GM10847 (cell line): ENCODE results near the gene DNMT3A.

ENCODE experiments used
- POLR2A ChIP-seq: IDR thresholded peaks from 2 replicates; pipeline ENCODE4 v1.6.1; 2011; ENCODE audit not compliant: insufficient read length; ENCODE audit errors: extremely low read depth

DNMT3A gene

DNA sequence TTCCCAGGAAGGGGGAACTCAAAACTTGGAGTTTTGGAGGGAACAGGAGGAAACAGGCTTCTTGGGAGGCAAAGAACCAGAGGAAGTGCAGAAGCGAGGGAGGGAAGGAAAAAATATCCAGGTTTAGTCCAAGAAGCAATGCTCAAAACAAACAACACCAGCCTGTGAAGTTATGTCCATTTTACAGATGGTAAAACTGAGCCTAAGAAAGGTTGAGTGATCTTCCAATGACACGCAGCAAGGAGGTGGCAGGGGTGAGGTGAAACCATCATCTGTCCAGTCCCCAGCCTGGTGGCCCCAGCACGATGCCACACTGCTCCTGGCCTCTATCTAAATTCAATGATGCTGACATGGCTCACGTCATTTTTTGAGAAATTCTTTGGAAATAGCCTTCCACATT lies 10.8 kb downstream of the DNMT3A start:
- TF ChIP-seq POLR2A = no peak

DNA sequence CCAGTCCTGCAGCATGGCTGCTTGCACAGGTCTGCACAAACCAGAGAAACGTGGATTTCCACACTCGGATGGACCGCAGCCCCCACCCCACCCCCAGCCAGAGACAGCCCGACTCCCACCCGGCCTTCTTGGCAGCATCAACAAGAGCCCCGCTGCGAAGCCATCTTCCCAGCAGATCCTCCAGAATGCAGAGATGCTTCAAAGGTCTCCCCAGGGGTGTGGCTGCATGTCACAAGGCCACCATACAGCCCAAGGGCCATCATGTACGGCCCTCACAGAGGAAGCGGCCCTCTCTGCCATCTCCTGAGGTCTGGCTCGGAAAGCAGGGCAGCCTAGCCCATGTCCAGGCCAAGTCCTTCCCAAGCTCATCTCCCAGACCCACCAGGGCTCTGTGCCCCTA lies 11.5 kb downstream of the DNMT3A start:
- TF ChIP-seq POLR2A = no peak

DNA sequence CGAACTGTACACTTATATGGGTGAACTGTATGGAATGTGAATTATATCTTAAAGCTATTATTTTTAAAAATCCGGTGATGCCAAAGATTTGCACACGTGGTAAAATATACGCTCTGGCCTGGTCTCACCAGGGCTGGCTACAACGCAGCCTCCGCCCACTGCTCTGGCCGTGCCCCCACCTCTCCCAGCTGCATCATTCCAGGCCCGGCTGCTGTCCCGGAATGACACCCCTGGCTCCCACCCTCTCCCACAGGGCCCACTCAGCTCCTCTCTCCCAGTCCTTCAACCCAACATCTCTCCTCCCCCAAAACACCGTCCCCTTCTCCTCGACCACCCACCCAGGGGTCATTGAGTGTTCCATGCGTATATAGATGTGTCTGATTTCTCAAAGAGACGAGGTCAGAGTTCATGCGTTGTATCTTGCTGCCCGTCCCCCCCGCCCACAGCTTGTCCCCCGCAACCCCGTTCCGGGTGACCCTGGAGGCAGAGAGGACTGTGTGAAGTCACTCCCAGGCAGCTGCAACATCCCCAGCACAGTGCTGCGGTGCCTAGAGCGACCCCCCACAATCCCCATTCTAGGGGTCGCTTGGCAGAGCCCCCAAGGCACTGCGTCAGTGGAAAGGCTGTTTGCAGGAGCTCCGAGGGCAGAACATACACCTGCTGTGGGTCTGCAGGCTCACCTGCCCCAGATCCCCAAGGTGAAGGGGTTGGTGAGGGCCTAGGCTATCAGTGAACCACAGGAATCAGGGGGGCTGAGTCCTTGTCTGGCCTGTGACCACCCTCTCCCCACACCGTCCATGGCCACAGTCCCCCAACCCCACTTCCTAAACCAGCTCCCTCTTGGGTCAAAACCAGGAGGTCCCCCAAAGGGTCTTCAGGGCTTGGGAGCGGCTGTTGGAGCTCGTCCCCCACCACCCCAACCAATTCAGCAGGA lies 13.3 kb downstream of the DNMT3A start:
- no peak for TF ChIP-seq POLR2A

DNA sequence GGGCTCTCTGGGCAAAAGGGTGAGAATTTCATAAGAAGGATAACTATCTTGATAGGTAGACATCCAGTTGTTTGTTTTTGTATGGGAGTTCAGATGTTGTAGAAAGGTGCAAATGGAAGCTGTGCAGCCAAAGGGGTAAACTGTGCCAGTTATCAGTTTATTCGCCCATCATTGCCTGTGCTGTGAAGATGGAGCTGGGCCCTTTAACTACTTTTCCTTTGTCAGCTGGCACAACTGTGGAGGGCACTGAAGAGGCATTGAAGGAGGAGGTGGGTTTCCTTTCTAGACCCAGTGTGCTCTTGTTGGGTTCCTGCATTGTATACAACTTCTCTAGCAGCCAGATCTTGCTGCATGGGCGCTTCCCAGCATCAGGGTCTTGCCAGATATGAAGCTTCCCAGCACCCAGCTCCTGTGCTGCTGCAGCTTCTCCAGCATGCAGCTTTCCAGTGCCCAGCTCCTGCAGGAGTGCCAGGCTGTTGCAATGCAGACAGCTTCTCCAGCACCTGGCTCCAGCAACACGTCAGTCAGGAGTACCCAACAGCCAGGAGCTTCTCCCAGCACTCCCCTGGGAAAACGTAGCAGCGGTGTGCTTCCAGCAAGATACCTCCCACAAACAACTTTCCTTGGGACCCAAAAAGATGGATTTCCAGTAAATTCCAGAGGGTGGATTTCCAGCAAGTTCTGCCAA lies 15.3 kb downstream of the DNMT3A start:
- TF ChIP-seq POLR2A = no peak

DNA sequence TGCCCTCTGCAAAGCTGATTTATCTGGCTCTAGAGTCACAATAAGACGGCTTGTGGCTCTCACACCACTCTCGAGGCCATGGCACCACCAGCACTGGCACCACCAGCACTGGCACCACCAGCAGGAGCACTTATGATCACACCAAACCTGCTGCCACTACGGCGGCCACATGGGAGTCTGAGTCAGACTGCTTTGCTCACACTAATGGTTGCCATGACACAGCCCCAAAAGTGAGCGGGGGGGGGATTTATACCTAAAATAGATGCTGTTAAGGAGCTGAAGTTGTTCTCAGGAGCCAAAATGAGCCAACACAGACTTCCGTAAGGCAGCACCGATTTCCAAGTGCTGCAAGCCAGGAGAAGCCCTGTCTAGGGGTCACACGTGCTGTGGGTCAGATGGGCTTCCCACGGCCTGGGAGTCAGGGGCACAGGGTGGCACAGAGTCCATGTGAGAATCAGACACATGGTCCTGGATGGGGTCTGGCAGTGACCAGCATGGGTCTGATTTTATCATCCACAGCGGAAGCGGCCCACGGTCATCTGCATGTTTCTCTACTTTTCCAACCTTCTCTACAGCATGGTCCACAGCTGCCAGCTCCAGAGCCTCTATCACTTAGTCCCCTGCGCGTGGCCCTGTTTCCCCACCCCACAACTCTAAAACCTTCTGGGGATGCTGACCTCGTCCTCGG lies 16.7 kb downstream of the DNMT3A start:
- TF ChIP-seq POLR2A = no peak

DNA sequence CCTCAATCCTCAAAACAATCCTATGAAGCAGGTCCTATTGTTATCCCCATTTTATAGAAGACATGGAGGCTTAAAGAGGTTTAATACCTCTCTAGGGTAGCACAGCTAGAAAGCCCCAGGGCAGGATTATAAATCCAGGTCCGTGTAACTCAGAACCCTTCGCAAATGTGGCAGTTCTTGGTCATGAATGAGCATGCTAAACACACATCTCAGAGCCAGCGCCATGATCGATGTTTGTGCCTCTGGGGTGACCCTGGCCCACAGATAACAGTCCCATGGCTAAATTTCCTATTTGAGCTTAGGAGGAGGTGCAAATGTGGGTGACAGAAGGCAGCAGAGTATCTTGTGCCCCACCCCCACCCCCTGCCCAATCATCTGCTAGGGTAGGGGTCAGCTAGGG lies 17.5 kb downstream of the DNMT3A start:
- no peak for TF ChIP-seq POLR2A

DNA sequence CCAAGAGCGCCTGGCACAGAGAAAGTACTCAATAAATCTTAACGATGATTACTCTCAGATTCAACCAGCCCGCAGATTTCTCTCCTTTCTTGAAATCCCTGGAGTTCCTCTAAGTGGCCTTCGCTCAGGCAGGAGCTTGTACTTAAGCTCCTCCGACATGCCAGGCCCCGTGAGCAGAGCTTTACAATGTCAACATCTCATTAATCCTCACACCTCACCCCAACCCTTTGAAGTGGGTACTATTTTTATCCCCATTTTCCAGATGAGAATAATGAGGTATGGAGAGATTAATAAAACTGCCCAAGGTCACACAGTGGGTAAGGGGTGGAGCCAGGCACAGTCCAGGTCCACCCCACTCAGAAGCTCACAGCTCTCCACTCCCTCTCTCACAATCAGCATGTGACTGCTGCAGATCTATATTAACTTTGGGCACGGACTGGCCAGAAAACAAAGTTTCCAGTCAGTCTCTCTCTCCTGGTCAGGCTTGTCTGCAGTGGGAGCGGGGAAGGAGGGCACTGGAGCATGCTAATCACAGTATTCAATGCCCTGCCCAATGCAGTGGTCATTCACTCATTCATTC lies 18.0 kb downstream of the DNMT3A start:
- no peak for TF ChIP-seq POLR2A

DNA sequence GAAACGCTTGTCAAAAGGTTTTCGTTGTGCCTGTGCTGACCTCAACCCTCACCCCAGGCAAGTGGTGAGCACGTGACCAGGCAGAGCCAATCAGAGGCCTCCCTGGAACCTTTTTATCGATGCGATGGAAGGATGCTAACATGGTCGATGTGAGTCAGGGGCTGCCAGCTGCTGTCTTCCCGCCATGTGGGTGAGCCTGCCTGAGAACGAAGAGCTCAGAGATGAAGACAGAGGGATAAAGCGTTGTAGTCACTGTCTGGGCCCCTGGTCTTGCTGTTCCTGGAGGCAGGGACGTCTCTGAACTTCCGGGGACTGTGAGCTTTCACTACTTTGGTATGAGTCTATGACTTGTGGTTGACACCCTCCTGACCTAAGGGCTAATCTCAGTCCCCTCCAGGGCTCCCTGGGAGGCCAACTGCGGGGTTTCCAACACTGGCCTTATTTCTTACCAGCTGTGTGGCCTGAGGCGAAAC lies 18.6 kb downstream of the DNMT3A start:
- TF ChIP-seq POLR2A = no peak

DNA sequence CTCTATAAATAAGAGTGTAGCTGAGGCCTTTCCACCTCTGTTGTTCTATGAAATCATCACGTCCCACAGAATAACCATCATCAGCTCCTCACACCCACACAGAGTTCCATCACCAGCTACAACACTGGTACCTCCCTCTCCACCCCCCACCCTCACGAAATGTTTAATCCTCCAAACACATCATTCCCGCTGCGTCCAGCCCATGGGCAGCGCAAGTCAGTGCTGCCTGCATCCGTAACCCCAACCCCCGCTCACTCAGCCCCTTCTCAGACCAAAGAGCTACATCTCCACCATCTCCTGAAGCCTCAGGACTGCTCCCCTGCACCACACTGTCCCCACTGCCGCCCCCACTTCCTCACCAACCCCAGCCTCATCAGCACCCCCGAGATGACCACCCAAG lies 19.4 kb downstream of the DNMT3A start:
- no peak for TF ChIP-seq POLR2A

DNA sequence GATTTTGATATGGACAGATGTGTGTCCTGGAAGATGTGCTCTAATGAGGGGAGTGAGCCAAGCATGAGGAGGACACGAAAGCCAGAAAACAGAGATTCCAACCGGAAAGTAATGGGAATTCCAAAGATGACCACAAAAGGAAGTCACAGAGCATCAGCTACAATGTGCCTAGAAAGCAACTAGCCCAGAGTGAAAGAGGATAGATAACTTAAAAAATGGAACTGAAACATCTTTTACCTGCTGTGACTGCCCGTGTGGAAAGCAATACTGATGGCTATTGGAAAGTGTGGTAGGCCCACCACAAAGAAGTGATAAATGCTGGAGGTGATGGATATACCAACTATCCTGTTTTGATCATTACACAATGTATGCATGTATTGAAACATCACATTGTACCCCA lies 21.6 kb downstream of the DNMT3A start:
- no peak for TF ChIP-seq POLR2A

DNA sequence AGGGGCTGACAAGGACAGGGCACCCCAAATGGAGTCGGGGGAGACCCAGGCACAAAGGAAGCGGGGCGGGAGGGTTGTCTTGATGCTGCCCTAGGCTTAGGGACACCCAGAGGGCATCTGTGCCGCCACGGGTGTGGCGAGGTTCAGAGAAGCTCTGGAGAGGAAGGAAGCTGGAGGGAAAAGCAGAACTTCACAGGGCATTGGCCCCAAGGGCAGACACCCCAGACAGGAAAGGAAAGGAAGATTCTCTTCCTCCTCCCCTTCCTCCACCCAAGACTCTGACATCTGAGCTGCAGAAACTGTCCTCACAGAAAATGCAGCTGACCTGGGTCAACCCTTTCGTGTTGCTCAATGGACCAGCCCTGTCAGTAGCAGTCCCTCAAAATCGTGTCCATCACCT lies 25.6 kb downstream of the DNMT3A start:
- TF ChIP-seq POLR2A = no peak

DNA sequence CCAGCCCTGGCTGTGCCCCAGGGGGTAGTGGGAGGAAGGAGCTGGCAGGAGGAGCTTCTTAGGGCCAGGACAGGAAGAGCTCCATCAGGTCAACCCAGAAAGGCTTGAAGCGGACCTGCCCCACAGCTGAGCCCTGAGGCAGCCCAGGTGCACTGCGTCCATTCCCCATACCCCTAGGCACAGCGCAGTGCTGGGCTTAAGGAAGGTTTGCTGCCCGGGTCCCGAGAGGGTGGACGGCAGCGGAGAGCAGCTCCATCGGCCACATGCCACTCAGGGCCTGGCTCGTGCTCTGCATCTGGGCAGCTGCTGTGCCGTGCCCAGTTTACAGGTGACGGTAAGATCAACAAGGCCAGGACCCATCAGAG lies 26.4 kb downstream of the DNMT3A start:
- TF ChIP-seq POLR2A = no peak

DNA sequence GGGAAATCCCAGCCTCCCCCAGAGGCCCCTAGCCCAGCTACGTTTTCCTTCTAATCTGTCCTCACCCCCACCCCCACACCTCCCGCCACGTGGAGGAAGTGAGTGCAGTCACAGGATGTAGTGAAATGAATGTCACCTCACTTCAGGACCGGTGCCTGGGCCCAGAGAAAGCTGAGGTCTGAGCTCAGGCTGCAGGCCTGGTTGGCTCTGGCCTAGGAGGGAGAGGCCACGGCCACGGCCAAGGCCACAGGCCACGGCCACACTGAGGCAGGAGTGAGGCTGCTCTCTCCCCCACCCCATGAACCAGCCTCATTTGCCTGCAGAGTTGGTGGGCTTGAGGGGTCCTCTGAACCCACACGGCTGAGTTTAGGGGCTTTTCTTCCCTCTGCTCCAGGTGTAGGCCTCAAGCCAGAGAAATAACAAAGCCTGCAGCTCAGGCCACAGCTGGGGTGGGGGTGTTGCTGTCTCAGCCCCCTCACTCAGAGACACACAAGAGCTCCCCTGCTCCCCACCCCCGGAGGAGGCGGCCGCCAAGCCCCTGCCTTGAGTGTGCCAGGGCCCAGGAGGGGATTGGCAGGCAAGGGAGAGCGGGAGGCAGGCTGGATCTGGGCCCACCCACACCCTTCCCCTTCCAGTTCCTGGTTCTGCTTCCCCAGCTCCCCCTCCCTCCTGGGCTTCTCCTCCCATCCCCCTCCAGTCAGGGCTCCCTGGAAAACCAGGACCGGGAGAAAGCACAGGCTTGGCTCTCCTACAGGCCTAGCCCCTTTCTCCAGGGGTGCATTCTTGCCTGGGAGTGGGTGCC lies 27.0 kb downstream of the DNMT3A start:
- TF ChIP-seq POLR2A = no peak

DNA sequence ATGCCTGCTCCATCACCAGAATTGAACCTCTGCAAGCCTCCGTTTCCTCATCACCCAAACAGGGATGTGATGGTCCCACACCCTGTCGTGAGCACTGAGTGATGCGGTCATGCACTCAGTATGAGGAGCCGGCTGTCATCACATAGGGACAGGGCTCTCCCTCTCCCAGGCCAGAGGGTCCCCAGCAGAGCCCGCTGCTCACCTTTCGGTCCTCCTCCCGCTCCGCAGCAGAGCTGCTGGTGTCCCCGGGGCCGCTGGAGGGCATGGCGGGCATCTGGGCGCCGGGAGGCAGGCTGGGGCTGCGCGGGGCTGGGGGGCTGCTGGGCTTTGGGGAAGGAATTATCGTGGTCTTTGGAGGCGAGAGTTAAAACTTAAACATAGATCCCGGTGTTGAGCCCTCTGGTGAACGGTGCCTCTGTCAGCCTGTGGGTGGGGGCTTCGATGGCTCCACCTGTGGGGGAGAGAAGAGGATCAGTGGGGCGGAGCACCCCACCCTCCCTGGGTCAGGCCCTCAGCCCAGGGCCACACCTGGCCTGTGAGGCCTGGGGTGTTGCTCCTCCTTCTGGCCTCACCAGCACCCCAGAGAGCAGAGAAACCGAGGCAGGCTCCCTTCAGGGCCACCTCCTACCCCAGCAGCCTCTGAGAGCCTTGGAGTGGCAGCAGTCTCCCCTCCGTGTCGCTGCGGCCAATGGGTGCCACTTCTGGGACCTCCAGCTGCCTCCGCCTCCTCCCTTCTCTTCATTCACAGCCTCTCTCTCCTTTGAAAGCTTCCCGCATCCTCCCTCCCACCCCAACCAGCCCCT lies 27.8 kb downstream of the DNMT3A start:
- no peak for TF ChIP-seq POLR2A
